HL-60 (cell line): ENCODE measurements around the gene CACTIN.

Source experiments
- GABPA ChIP-seq: IDR thresholded peaks from 2 replicates; pipeline ENCODE4 v1.6.1; 2012; ENCODE audit warnings: low read depth
- POLR2AphosphoS5 ChIP-seq: IDR thresholded peaks from 2 replicates; pipeline ENCODE4 v1.6.1; 2012; ENCODE audit warnings: low read depth
- TF ChIP-seq, protein P1 (sequence below): IDR thresholded peaks from one replicate; pipeline ENCODE4 v1.5.1; 2011; ENCODE audit warnings: low read length, control low read depth, inconsistent platforms; ENCODE audit not compliant: insufficient read depth
- TF ChIP-seq, protein P2 (sequence below): IDR thresholded peaks from 2 replicates; pipeline ENCODE4 v1.6.1; 2012; ENCODE audit warnings: low read depth; ENCODE audit not compliant: insufficient replicate concordance

GRCh38 chr19:3667037-3667638 is 40.5 kb upstream of the CACTIN start:
- TF ChIP-seq, protein P1, sequence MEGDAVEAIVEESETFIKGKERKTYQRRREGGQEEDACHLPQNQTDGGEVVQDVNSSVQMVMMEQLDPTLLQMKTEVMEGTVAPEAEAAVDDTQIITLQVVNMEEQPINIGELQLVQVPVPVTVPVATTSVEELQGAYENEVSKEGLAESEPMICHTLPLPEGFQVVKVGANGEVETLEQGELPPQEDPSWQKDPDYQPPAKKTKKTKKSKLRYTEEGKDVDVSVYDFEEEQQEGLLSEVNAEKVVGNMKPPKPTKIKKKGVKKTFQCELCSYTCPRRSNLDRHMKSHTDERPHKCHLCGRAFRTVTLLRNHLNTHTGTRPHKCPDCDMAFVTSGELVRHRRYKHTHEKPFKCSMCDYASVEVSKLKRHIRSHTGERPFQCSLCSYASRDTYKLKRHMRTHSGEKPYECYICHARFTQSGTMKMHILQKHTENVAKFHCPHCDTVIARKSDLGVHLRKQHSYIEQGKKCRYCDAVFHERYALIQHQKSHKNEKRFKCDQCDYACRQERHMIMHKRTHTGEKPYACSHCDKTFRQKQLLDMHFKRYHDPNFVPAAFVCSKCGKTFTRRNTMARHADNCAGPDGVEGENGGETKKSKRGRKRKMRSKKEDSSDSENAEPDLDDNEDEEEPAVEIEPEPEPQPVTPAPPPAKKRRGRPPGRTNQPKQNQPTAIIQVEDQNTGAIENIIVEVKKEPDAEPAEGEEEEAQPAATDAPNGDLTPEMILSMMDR = no peak
- TF ChIP-seq, protein P2, sequence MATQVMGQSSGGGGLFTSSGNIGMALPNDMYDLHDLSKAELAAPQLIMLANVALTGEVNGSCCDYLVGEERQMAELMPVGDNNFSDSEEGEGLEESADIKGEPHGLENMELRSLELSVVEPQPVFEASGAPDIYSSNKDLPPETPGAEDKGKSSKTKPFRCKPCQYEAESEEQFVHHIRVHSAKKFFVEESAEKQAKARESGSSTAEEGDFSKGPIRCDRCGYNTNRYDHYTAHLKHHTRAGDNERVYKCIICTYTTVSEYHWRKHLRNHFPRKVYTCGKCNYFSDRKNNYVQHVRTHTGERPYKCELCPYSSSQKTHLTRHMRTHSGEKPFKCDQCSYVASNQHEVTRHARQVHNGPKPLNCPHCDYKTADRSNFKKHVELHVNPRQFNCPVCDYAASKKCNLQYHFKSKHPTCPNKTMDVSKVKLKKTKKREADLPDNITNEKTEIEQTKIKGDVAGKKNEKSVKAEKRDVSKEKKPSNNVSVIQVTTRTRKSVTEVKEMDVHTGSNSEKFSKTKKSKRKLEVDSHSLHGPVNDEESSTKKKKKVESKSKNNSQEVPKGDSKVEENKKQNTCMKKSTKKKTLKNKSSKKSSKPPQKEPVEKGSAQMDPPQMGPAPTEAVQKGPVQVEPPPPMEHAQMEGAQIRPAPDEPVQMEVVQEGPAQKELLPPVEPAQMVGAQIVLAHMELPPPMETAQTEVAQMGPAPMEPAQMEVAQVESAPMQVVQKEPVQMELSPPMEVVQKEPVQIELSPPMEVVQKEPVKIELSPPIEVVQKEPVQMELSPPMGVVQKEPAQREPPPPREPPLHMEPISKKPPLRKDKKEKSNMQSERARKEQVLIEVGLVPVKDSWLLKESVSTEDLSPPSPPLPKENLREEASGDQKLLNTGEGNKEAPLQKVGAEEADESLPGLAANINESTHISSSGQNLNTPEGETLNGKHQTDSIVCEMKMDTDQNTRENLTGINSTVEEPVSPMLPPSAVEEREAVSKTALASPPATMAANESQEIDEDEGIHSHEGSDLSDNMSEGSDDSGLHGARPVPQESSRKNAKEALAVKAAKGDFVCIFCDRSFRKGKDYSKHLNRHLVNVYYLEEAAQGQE = no peak
- TF ChIP-seq POLR2AphosphoS5 (no peak), GABPA (no peak)
